Left renal cortex interstitium (tissue), 4 donors: ENCODE results near the gene POLDIP3. TPM values are rescaled to one million over a fixed set of nuclear protein-coding genes. Genes with fewer than 3 reads are reported as not detected.

Source experiments
- DNase-seq, 4 donors: peaks; one replicate each; pipeline ENCODE4 v3.0.0-alpha.2; 2013; ENCODE audit warnings: low read depth in 4 of 4, low spot score in 2 of 4, missing footprints in 1 of 4
- polyA plus RNA-seq, 4 donors: library from polyadenylated mRNA; unstranded; fragments of 120-200 nt; gene quantifications; one replicate each; pipeline ENCODE4 v1.2.1, GENCODE V29; 2013; ENCODE audit not compliant: insufficient read length in 4 of 4

The POLDIP3 gene
- 100 to 1,000 TPM; 104 to 122 (median 112) TPM for polyA plus RNA-seq

GRCh38 chr22:42614312-42615091 lies at the start of gene POLDIP3:
Gene POLDIP3 (minus strand): TSS chr22:42614883. CDS start chr22:42614857, 26 bp downstream.
- peak; percentile 98 to 99 (median 98) for DNase-seq

- peak in 2 of 4 donors; percentile 63 to 78 for DNase-seq
These were observed 47.5 kb upstream of the POLDIP3 start for GRCh38 chr22:42661985-42662831.

- DNase-seq = no peak
These were observed 41.9 kb upstream of the POLDIP3 start for GRCh38 chr22:42656578-42656977.

- DNase-seq = no peak
These were observed 41.0 kb upstream of the POLDIP3 start for GRCh38 chr22:42655693-42656092.

- DNase-seq = no peak
These were observed 39.9 kb upstream of the POLDIP3 start for GRCh38 chr22:42654436-42655073.

GRCh38 chr22:42653999-42654398 lies 39.3 kb upstream of the POLDIP3 start:
- no peak for DNase-seq

- no peak for DNase-seq
These were observed 36.5 kb upstream of the POLDIP3 start for GRCh38 chr22:42651134-42651533.

GRCh38 chr22:42649246-42650099 lies 34.8 kb upstream of the POLDIP3 start, which contains the start of gene CYB5R3:
Gene CYB5R3 (minus strand): TSS chr22:42649392. CDS start chr22:42649315, 77 bp downstream.
- DNase-seq = peak in 1 of 4 donors; percentile 46

GRCh38 chr22:42648368-42649245 lies 33.9 kb upstream of the POLDIP3 start:
- DNase-seq = no peak

GRCh38 chr22:42648017-42648367 lies 33.3 kb upstream of the POLDIP3 start:
- DNase-seq = no peak

- DNase-seq = no peak
These were observed 32.2 kb upstream of the POLDIP3 start for GRCh38 chr22:42646569-42647525.

GRCh38 chr22:42645938-42646568 lies 31.4 kb upstream of the POLDIP3 start:
- no peak for DNase-seq

GRCh38 chr22:42645341-42645937 lies 30.8 kb upstream of the POLDIP3 start:
- no peak for DNase-seq

- no peak for DNase-seq
These were observed 30.0 kb upstream of the POLDIP3 start for GRCh38 chr22:42644422-42645340.

- no peak for DNase-seq
These were observed 29.1 kb upstream of the POLDIP3 start for GRCh38 chr22:42643634-42644421.
